HepG2 (cell line): ENCODE results near the gene GYPC. TPM values are rescaled to one million over a fixed set of nuclear protein-coding genes. Genes with fewer than 3 reads are reported as not detected.

Experiments
- BORCS8-MEF2B ChIP-seq: sonication (generic); formaldehyde crosslinking; IDR thresholded peaks from 2 replicates; pipeline ENCODE4 v1.8.0; 2022; ENCODE audit warnings: mild to moderate bottlenecking, missing genetic modification reagents
- FOSL2 ChIP-seq: sonication (generic); formaldehyde crosslinking; IDR thresholded peaks from 2 replicates; pipeline ENCODE4 v1.4.0; 2020; ENCODE audit warnings: missing genetic modification reagents
- PRPF4 ChIP-seq: fragments of 200-400 bp; formaldehyde crosslinking; IDR thresholded peaks from 2 replicates; pipeline ENCODE4 v1.6.1; 2016; ENCODE audit warnings: low read length, low read depth; ENCODE audit not compliant: poor library complexity, severe bottlenecking
- SOX13 ChIP-seq, 3 experiments: fragments of 450-650 bp in 1 of 3; sonication (generic) in 1 of 3; formaldehyde crosslinking in 1 of 3; IDR thresholded peaks in 2 of 3; conservative IDR thresholded peaks in 1 of 3; 2 replicates each; pipeline versions ENCODE4 v1.5.0 to v1.6.1; 2016 to 2020; ENCODE audit warnings: antibody characterized with exemption in 1 of 3, mild to moderate bottlenecking in 1 of 3, missing compliant biosample characterization in 1 of 3, missing genetic modification reagents in 1 of 3, moderate library complexity in 1 of 3
- ZHX2 ChIP-seq, 2 experiments: sonication (generic) in 1 of 2; formaldehyde crosslinking in 1 of 2; IDR thresholded peaks; 2 replicates each; pipeline versions ENCODE4 v1.6.1 to v1.9.0; 2014 to 2022; ENCODE audit warnings: antibody characterized with exemption in 1 of 2, borderline replicate concordance in 1 of 2, inconsistent platforms in 1 of 2, low read depth in 1 of 2, missing genetic modification reagents in 1 of 2
- ZNF138 ChIP-seq: sonication (generic); formaldehyde crosslinking; IDR thresholded peaks from 2 replicates; pipeline ENCODE4 v1.5.0; 2020; ENCODE audit warnings: mild to moderate bottlenecking, low read depth, missing genetic modification reagents
- ZNF703 ChIP-seq: sonication (generic); formaldehyde crosslinking; IDR thresholded peaks from 2 replicates; pipeline ENCODE4 v1.5.1; 2020; ENCODE audit warnings: missing genetic modification reagents, mild to moderate bottlenecking, moderate library complexity, borderline replicate concordance
- ZNF724P ChIP-seq: sonication (generic); formaldehyde crosslinking; IDR thresholded peaks from 2 replicates; pipeline ENCODE4 v1.8.0; 2022; ENCODE audit warnings: missing genetic modification reagents, borderline replicate concordance
- ZNF768 ChIP-seq: sonication (generic); formaldehyde crosslinking; IDR thresholded peaks from 2 replicates; pipeline ENCODE4 v1.4.0; 2020; ENCODE audit warnings: missing genetic modification reagents
- ZNF777 ChIP-seq: sonication (generic); formaldehyde crosslinking; IDR thresholded peaks from 2 replicates; pipeline ENCODE4 v1.4.0; 2020; ENCODE audit warnings: missing genetic modification reagents
- ZSCAN29 ChIP-seq: sonication (generic); formaldehyde crosslinking; conservative IDR thresholded peaks from 2 replicates; pipeline ENCODE4 v1.4.0; 2020; ENCODE audit warnings: mild to moderate bottlenecking, missing genetic modification reagents
- polyA plus RNA-seq, 8 experiments: library from polyadenylated mRNA; depleted of rRNA in 3 of 8; stranded (reverse) in 7 of 8; unstranded in 1 of 8; fragments of >200 nt; fragmentation: Illumina TruSeq in 4 of 8; extraction: Trizol in 4 of 8; gene quantifications; 2 replicates each; pipeline versions ENCODE4 v1.2.1 to v1.2.3, GENCODE V29; 2011 to 2016; ENCODE audit warnings: low read depth in 4 of 8, missing spikeins in 1 of 8, mixed read lengths in 1 of 8; ENCODE audit not compliant: insufficient read depth in 1 of 8
- total RNA-seq, 5 experiments: library from RNA; depleted of rRNA; stranded (reverse); fragments of >200 nt; fragmentation: Illumina TruSeq; extraction: Trizol; gene quantifications; 2 replicates each; pipeline ENCODE4 v1.2.3, GENCODE V29; 2016; ENCODE audit warnings: low read depth in 1 of 5

Gene GYPC
- total and polyA plus RNA-seq, 2 of the 13 experiments (the other 11 are each of a cell fraction or from before 2014, with no cell fraction given) = not detected

GRCh38 chr2:126723281-126723815 is 67.4 kb downstream of the GYPC start (continued):
- TF ChIP-seq ZSCAN29 (CRISPR knock-in tag) (no peak), ZNF777 (CRISPR knock-in tag) (no peak), PRPF4 (no peak), ZNF768 (CRISPR knock-in tag) (no peak), ZNF138 (CRISPR knock-in tag) (no peak), ZNF703 (no peak), ZNF724P (CRISPR knock-in tag) (no peak), FOSL2 (CRISPR knock-in tag) (no peak), SOX13 (IDR thresholded peaks at IDR 0.05) (no peak), SOX13 (CRISPR knock-in tag; conservative IDR thresholded peaks at IDR 0.05 in 1 of 2, IDR thresholded peaks at IDR 0.05 in 1 of 2) (no peak), ZHX2 (IDR thresholded peaks at IDR 0.05; ENCODE audit: low read depth) (no peak), ZHX2 (CRISPR knock-in tag; IDR thresholded peaks at IDR 0.05; ENCODE audit: borderline replicate concordance) (no peak), BORCS8-MEF2B (no peak)
